HG02571 (cell line): Measurements from ENCODE around the gene EXOC2.
"Not testable (repeated sequence)": the region's sequence is repeated elsewhere in the genome, so short reads cannot be mapped to it uniquely, and the experiment has no call there.

Source experiments
- ATAC-seq: cut with Tn5 transposase; IDR thresholded peaks from one replicate; pipeline ENCODE4 v1.9.1; 2021; ENCODE audit warnings: mild to moderate bottlenecking, moderate library complexity; ENCODE audit not compliant: unreplicated experiment

The EXOC2 gene

GRCh38 chr6:593139-593906 lies 99.6 kb downstream of the EXOC2 start:
- no peak for ATAC-seq

- ATAC-seq: no peak
Measured at GRCh38 chr6:589090-589489, 103.8 kb downstream of the EXOC2 start.

- ATAC-seq: no peak
Measured at GRCh38 chr6:586553-586952, 106.4 kb downstream of the EXOC2 start.

GRCh38 chr6:583635-584034 lies 109.3 kb downstream of the EXOC2 start:
- ATAC-seq: no peak

- ATAC-seq: no peak
Measured at GRCh38 chr6:583116-583515, 109.8 kb downstream of the EXOC2 start.

GRCh38 chr6:582370-582769 lies 110.6 kb downstream of the EXOC2 start:
- ATAC-seq: no peak

GRCh38 chr6:579339-579738 lies 113.6 kb downstream of the EXOC2 start:
- no peak for ATAC-seq

GRCh38 chr6:572596-573265 lies 120.2 kb downstream of the EXOC2 start:
- ATAC-seq: no peak

GRCh38 chr6:571892-572291 lies 121.0 kb downstream of the EXOC2 start:
- ATAC-seq: no peak

GRCh38 chr6:570825-571224 lies 122.1 kb downstream of the EXOC2 start:
- no peak for ATAC-seq

GRCh38 chr6:568954-569523 lies 123.9 kb downstream of the EXOC2 start:
- ATAC-seq: no peak

GRCh38 chr6:568085-568484 lies 124.9 kb downstream of the EXOC2 start:
- ATAC-seq: no peak

GRCh38 chr6:563863-564262 lies 129.1 kb downstream of the EXOC2 start:
- no peak for ATAC-seq

GRCh38 chr6:562052-562676 lies 130.8 kb downstream of the EXOC2 start:
- no peak for ATAC-seq

GRCh38 chr6:561335-561734 lies 131.6 kb downstream of the EXOC2 start:
- not testable (repeated sequence) for ATAC-seq

GRCh38 chr6:558959-559358 lies 134.0 kb downstream of the EXOC2 start:
- no peak for ATAC-seq

- ATAC-seq: no peak
Measured at GRCh38 chr6:558089-558488, 134.8 kb downstream of the EXOC2 start.

GRCh38 chr6:551829-552350 lies 141.0 kb downstream of the EXOC2 start:
- ATAC-seq: no peak

- no peak for ATAC-seq
Measured at GRCh38 chr6:551405-551804, 141.5 kb downstream of the EXOC2 start.

GRCh38 chr6:549906-550305 lies 143.0 kb downstream of the EXOC2 start:
- no peak for ATAC-seq

- no peak for ATAC-seq
Measured at GRCh38 chr6:548517-548916, 144.4 kb downstream of the EXOC2 start.

GRCh38 chr6:548091-548490 lies 144.8 kb downstream of the EXOC2 start:
- ATAC-seq: no peak
